Measurements from ENCODE around the gene CD81.

The CD81 gene

GRCh38 chr11:2421226-2421994 is 44.3 kb downstream of the CD81 start:
- no peak for DNase-seq (ENCODE audit: low read depth)

DNA sequence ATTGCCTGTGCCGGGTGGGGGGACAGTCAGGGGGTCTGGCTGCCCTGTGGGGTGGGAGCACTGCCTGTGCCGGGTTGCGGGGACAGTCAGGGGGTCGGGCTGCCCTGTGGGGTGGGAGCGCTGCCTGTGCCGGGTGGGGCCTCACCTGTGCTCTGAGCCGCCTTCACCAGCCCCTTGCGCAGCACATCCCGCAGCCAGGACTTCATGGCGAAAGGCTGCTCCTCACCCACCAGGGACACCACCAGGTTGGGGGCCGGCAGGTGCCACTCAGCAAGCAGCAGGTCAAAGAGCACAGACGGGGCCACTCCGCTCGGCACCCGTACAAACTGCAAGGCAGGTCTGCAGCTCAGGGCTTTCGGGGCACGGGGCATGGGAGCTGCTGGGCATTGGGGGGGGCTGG is 44.9 kb downstream of the CD81 start:
- no peak for DNase-seq (ENCODE audit: low read depth)

GRCh38 chr11:2422461-2423156 is 45.5 kb downstream of the CD81 start:
- no peak for DNase-seq (ENCODE audit: low read depth)

GRCh38 chr11:2423157-2424025 is 46.3 kb downstream of the CD81 start:
- no peak for DNase-seq (ENCODE audit: low read depth)

DNA sequence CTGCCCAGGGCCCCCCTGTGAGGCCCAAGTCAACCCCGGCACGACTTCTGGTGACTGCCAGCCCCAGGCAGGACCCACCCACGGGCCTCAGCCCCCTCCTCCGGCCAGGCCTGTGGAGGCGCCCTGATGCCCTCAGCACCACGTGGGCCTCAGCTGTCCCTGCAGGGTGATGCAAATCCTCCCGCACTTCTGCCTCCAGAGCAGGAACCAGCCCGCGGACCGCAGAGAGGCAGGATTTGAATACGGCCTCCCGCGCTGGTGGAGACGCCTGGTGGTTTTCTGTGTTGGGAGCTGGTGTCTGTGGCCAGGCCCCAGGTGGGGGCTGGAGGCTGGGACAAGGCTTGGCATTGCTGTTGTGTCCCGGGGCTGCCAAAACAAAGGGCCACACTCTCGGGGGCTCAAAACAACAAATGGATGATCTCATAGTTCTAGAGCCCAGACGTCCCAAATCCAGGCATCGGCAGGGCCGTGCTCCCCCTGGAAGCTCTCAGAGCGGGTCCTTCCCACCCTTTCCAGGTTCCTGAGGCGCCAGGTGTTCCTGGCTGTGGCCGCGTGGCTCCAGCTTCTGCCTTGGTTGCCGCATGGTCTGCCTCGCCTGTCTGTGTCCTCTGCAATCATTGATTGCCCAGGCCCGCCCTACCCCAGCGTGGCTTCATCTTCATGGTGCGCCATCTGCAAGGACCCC is 47.8 kb downstream of the CD81 start:
- no peak for DNase-seq (ENCODE audit: low read depth)

- DNase-seq (ENCODE audit: low read depth): no peak
These were observed 48.4 kb downstream of the CD81 start for GRCh38 chr11:2425506-2425905.

DNA sequence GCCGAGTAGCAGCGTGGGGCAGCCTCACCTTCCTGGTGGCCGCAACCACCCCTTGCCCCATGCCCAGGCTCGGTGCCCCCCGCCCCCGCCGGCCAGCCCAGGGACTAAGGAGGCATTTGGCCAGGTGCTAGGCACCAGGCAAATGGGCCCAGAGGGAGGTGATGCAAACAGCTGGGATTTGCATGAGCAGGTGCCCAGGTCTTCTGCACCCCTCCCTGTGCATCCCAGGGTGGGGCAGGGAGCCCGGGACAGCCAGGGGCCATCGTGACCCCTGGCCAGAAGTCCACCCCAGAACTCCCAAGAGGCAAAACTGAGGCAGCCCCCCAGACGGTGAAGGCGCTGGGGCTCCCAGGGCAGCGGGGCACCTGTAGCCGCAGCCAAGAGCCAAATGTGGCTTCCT is 49.1 kb downstream of the CD81 start:
- no peak for DNase-seq (ENCODE audit: low read depth)

GRCh38 chr11:2426826-2427521 is 49.9 kb downstream of the CD81 start:
- DNase-seq (ENCODE audit: low read depth): no peak

GRCh38 chr11:2427721-2428321 is 50.7 kb downstream of the CD81 start:
- no peak for DNase-seq (ENCODE audit: low read depth)

DNA sequence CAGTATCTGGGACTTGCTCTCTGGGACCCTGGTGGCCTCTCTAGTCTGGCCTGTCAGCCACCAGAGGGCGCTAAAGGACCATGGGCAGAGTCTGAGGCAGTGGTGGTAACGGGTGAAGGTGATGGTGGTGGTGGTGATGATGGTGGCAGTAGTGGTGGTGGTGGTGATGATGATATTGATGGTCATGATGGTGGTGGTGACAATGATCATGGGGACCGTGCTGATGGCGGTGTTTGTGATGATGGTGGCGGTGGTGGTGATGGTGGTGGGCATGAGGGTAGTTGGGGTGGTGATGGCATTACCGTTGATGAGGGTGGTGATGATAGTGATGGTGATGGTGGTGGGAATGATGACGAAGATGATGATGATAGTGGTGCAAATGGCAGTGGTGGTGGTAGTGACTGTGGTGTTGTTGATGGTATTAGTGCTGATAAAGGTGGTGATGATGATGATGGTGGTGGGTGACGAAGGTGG is 51.2 kb downstream of the CD81 start:
- peak; percentile 64 for DNase-seq (ENCODE audit: low read depth)

GRCh38 chr11:2431395-2431794 is 54.3 kb downstream of the CD81 start:
- no peak for DNase-seq (ENCODE audit: low read depth)

- no peak for DNase-seq (ENCODE audit: low read depth)
These were observed 55.1 kb downstream of the CD81 start for GRCh38 chr11:2432171-2432621.

GRCh38 chr11:2432628-2433071 is 55.5 kb downstream of the CD81 start:
- no peak for DNase-seq (ENCODE audit: low read depth)

DNA sequence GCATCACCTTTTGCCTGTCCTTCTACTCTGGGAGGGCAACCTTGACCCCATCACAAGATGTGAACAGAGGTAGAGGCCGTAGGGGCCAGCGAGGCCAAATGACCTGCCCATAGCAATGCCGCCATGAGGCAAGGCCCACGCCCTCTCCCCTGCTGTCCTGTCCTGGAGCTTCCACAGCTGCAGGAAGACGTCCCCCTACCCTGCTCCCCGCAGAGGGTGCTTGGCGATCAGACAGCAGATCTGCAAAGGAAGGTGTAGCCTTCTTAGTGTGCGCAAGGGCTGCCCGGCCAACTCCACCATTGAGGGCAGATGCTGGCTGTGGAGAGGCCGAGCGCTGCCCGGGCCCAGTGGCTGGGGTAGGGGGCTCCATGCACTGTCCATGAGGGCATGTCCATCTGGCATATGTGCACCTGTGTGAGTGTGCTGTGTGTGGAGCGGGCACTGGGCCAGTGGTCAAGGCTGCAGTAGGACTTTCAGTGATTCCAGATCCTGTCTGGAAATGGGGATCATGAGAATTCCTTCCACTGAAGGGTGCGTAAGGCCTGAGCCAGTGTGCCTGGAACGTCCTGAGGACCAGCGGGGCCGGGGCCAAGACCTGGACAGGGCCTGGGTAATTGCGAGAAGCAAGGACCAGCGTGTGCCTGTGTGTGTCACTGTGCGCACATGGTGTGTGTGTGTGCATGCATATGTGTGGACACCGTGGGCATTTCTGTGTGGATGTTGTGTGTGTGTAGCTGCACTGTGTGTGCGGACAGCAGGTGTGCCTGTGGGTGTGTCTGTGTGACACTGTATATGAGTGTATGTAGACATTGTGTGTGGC is 56.2 kb downstream of the CD81 start:
- no peak for DNase-seq (ENCODE audit: low read depth)

DNA sequence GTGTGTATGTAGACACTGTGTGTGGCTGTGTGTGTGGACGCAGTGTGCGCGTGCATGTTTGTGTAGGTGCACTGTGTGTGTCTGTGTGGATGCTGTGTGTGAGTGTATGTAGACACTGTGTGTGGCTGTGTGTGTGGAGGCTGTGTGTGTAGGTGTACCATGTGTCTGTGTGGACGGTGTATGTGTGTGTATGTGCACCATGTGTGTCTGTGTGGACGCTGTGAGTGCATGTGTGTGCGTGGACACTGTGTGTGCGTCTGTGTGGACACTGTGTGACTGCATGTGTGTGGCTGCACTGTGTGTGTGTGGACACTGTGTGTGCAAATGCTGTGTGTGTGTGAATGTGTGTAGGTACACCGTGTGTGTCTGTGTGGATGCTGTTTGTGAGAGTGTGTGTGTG is 56.9 kb downstream of the CD81 start:
- no peak for DNase-seq (ENCODE audit: low read depth)

DNA sequence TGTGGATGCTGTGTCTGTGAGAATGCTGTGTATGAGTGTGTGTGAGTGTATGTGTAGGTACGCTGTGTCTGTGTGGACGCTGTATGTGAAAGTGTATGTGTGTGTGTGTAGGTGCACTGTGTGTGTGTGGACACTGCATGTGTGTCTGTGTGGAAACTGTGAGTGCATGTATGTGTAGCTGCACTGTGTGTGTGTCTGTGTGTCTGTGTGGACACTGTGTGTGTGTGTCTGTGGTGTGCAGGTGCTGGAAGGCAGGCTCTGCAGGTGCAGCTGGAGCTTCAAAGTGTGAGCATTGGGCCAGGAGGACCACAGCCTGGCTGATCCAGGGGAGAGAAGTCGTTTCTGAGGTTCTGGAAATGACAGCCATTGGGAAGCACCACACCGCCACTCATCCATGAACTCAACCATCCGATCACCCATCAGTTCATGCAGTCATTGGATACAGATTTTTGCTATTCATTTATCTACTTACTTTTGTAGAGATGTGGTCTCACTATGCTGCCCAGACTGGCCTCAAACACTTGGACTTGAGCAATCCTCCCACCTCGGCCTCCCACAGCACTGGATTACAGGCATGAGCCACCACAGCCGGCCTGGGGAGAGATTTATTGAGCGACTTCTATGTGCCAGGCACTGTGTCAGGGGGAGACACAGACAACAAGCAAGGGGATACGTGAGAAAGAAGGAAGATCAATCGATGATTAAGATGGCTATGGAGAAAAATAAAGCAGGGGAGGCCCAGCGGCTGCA is 57.6 kb downstream of the CD81 start:
- DNase-seq (ENCODE audit: low read depth): no peak

GRCh38 chr11:2435288-2436012 is 58.3 kb downstream of the CD81 start:
- DNase-seq (ENCODE audit: low read depth): no peak

DNA sequence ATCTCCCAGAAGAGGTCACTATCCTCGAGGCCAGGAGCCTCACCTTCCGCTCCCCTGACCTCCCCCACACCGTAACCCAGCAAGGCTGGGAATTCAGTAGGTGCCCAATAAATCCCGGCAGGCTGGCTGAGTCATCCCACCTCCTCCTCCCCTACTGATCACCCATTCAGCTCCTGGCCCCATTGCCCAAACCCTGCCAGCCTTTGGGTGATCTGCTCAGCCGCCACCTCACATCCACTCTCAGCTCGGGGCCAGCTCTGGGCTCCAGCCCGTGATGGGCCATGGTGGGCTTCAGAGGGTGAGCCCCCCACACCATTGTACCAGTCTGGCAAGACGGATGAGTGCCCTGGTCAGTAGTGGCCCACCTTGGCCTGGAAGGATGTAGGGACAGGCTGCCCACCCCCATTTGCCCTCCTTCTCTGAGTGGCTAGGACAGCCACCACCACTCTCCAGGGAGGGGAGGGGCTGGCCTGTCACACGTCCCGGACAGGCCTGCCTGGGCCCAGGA is 59.0 kb downstream of the CD81 start:
- DNase-seq (ENCODE audit: low read depth): no peak

Data from T-helper 22 cell (primary cell).